Natural killer cell (primary cell): ENCODE results near the gene TCF4. TPM values are rescaled to one million over a fixed set of nuclear protein-coding genes. Genes with fewer than 3 reads are reported as not detected.

Source experiments
- ATAC-seq, 3 donors: fragments of 150-1000 bp in 2 of 3; fragments of 200-7000 bp in 1 of 3; cut with Tn5 transposase; 1 replicate in 1 of 3; 2 replicates in 2 of 3; pipeline ENCODE4 v1.10.0; 2021; ENCODE audit warnings: mild to moderate bottlenecking in 2 of 3, moderate library complexity in 2 of 3
- DNase-seq, 2 donors: peaks; one replicate each; pipeline versions ENCODE4 v3.0.0 to v3.0.0-alpha.2; 2013 to 2021; ENCODE audit warnings: mixed read lengths in 1 of 2
- H3K27ac ChIP-seq: one replicate; pipeline ENCODE4 v1.5.1; 2013; ENCODE audit warnings: mild to moderate bottlenecking, low read length
- H3K27me3 ChIP-seq: one replicate; pipeline ENCODE4 v1.6.1; 2013; ENCODE audit warnings: low read length; ENCODE audit not compliant: control insufficient read depth, insufficient read depth
- H3K36me3 ChIP-seq: one replicate; pipeline ENCODE4 v1.6.1; 2013; ENCODE audit warnings: low read length; ENCODE audit not compliant: control insufficient read depth, insufficient read depth
- H3K4me1 ChIP-seq: one replicate; pipeline ENCODE4 v1.6.1; 2013; ENCODE audit warnings: low read length; ENCODE audit not compliant: control insufficient read depth, insufficient read depth
- H3K4me3 ChIP-seq: one replicate; pipeline ENCODE4 v1.5.1; 2013; ENCODE audit warnings: low read length
- H3K9me3 ChIP-seq: one replicate; pipeline ENCODE4 v1.6.1; 2013; ENCODE audit warnings: low read length; ENCODE audit not compliant: control insufficient read depth, insufficient read depth
- H3K27ac Mint-ChIP-seq, 2 donors: one replicate each; pipeline ENCODE4 v1.8.0; 2022; ENCODE audit warnings: mild to moderate bottlenecking in 2 of 2, mixed read lengths in 2 of 2, moderate library complexity in 1 of 2
- H3K27me3 Mint-ChIP-seq, 2 donors: one replicate each; pipeline ENCODE4 v1.8.0; 2022; ENCODE audit warnings: low read depth in 2 of 2, mixed read lengths in 2 of 2
- H3K36me3 Mint-ChIP-seq: one replicate; pipeline ENCODE4 v1.8.0; 2022; ENCODE audit warnings: mixed read lengths
- H3K4me1 Mint-ChIP-seq, 2 donors: one replicate each; pipeline ENCODE4 v1.8.0; 2022; ENCODE audit warnings: mixed read lengths in 2 of 2
- H3K4me3 Mint-ChIP-seq: one replicate; pipeline ENCODE4 v1.8.0; 2022; ENCODE audit warnings: mild to moderate bottlenecking, moderate library complexity, mixed read lengths
- H3K9me3 Mint-ChIP-seq, 2 donors: one replicate each; pipeline ENCODE4 v1.8.0; 2022; ENCODE audit warnings: mixed read lengths in 2 of 2
- CTCF ChIP-seq: fragments of 200-600 bp; IDR thresholded peaks from one replicate; pipeline ENCODE4 v1.8.0; 2022; ENCODE audit warnings: antibody characterized with exemption
- WGBS: methylation state at CpG from one replicate; pipeline ENCODE4 v1.1.7; 2013; ENCODE audit warnings: missing lambda C conversion rate; ENCODE audit not compliant: insufficient coverage; 5-methylcytosine and 5-hydroxymethylcytosine counted together
- intact Hi-C: fragments of 100-400 bp; cut with micrococcal nuclease; formaldehyde crosslinking; loops from one replicate; pipeline ENCODE4 v1.14.2; 2022
- total RNA-seq, 4 donors: library from RNA; stranded (reverse); fragments of 120-200 nt in 1 of 4; gene quantifications; one replicate each; pipeline versions ENCODE4 v1.2.3 to v1.2.4, GENCODE V29; 2013 to 2022

The TCF4 gene
- total RNA-seq, 3 donors from 2014 or later (not counting 1 experiment from before 2014, with no cell fraction given) = 8.3 to 16.5 (median 9.0) TPM

- intact Hi-C loops = no loop called here
- ATAC-seq (no peak), DNase-seq (no peak)
- no peak for TF ChIP-seq CTCF
- Mint-ChIP-seq H3K4me3 (no peak overlapping the region), H3K36me3 (no peaks in the 10 kb centered on the region), H3K4me1 (no peaks in the 10 kb centered on the region), H3K9me3 (no peaks in the 10 kb centered on the region), H3K27ac (no peak overlapping the region), H3K27me3 (peaks cover 0 to 9% of the 10 kb centered on the region in 2 donors)
- Histone ChIP-seq H3K4me3 (no peak overlapping the region), H3K9me3 (no peaks in the 10 kb centered on the region), H3K4me1 (no peaks in the 10 kb centered on the region), H3K36me3 (no peaks in the 10 kb centered on the region), H3K27ac (no peak overlapping the region), H3K27me3 (no peaks in the 10 kb centered on the region)
- 83% methylated on average over 1 of the region's 3 CpGs for WGBS
Observed at GRCh38 chr18:55447672-55448018, 140.3 kb downstream of the TCF4 start.

GRCh38 chr18:55446996-55447671 is 140.9 kb downstream of the TCF4 start:
- ATAC-seq = no peak
- Histone ChIP-seq H3K27me3 (no peaks in the 10 kb centered on the region), H3K36me3 (no peaks in the 10 kb centered on the region), H3K27ac (no peak overlapping the region), H3K4me3 (no peak overlapping the region), H3K9me3 (no peaks in the 10 kb centered on the region), H3K4me1 (no peaks in the 10 kb centered on the region)
- 78% methylated on average over 3 of the region's 5 CpGs for WGBS
- Mint-ChIP-seq H3K9me3 (no peaks in the 10 kb centered on the region), H3K27me3 (peaks cover 0 to 9% of the 10 kb centered on the region in 2 donors), H3K4me3 (no peak overlapping the region), H3K36me3 (no peaks in the 10 kb centered on the region), H3K4me1 (no peaks in the 10 kb centered on the region), H3K27ac (no peak overlapping the region)
- TF ChIP-seq CTCF = no peak
- DNase-seq = no peak
- intact Hi-C loops = no loop called here

- intact Hi-C loops = no loop called here
- Mint-ChIP-seq H3K36me3 (no peaks in the 10 kb centered on the region), H3K4me1 (no peaks in the 10 kb centered on the region), H3K27me3 (peaks cover 0 to 11% of the 10 kb centered on the region in 2 donors), H3K9me3 (no peaks in the 10 kb centered on the region), H3K27ac (no peak overlapping the region), H3K4me3 (no peak overlapping the region)
- no peaks in the 10 kb centered on the region for H3K9me3 ChIP-seq
- TF ChIP-seq CTCF = no peak
- no peak overlapping the region for H3K27ac ChIP-seq
- H3K27me3 ChIP-seq = no peaks in the 10 kb centered on the region
- no peak overlapping the region for H3K4me3 ChIP-seq
- H3K36me3 ChIP-seq = no peaks in the 10 kb centered on the region
- ATAC-seq = no peak
- WGBS = 88% methylated on average over 1 of the region's 1 CpG
- DNase-seq = no peak
- H3K4me1 ChIP-seq = no peaks in the 10 kb centered on the region
Observed at GRCh38 chr18:55444536-55444935, 143.5 kb downstream of the TCF4 start.

GRCh38 chr18:55443776-55444175 is 144.2 kb downstream of the TCF4 start:
- Mint-ChIP-seq H3K9me3 (no peaks in the 10 kb centered on the region), H3K4me1 (no peaks in the 10 kb centered on the region), H3K4me3 (no peak overlapping the region), H3K27me3 (peaks cover 0 to 11% of the 10 kb centered on the region in 2 donors), H3K27ac (no peak overlapping the region), H3K36me3 (no peaks in the 10 kb centered on the region)
- intact Hi-C loops = no loop called here
- H3K36me3 ChIP-seq = no peaks in the 10 kb centered on the region
- no peak for ATAC-seq
- no peak for DNase-seq
- H3K27me3 ChIP-seq = no peaks in the 10 kb centered on the region
- H3K4me3 ChIP-seq = no peak overlapping the region
- no peak for TF ChIP-seq CTCF
- H3K27ac ChIP-seq = no peak overlapping the region
- no peaks in the 10 kb centered on the region for H3K4me1 ChIP-seq
- WGBS = 87% methylated on average over 2 of the region's 3 CpGs
- no peaks in the 10 kb centered on the region for H3K9me3 ChIP-seq
